PC-3 (cell line): ENCODE results near the gene TSHZ3. TPM values are rescaled to one million over a fixed set of nuclear protein-coding genes. Genes with fewer than 3 reads are reported as not detected.

Source experiments
- ATAC-seq: fragments of 200-7000 bp; cut with Tn5 transposase; 2 replicates; pipeline ENCODE4 v1.9.1; 2020; ENCODE audit warnings: mild to moderate bottlenecking, moderate library complexity
- BruUV-seq: library from RNA; stranded (reverse); fragments of 400-500 nt; replicated peaks from 2 replicates; lab custom pipeline; 2021; lab: Mats Ljungman, UMichigan
- CTCF ChIA-PET: fragments of 300-600 bp; sonication (Branson Sonifier 250); formaldehyde crosslinking; loops from one replicate; lab custom pipeline; 2022; ENCODE audit warnings: antibody characterized with exemption; lab: Charles Lee
- POLR2A ChIA-PET: fragments of 300-600 bp; sonication (Branson Sonifier 250); formaldehyde crosslinking; loops from one replicate; lab custom pipeline; 2022; ENCODE audit warnings: antibody characterized with exemption; ENCODE audit not compliant: unreplicated experiment; lab: Charles Lee
- DNase-seq: peaks from one replicate; pipeline ENCODE4 v3.0.0-alpha.2; 2015
- H2AFZ ChIP-seq: fragments of 300-600 bp; sonication (generic); 2 replicates; pipeline ENCODE4 v1.6.0; 2016; ENCODE audit warnings: antibody characterized with exemption, low read length
- H3F3A ChIP-seq: fragments of 300-600 bp; sonication (generic); one replicate; pipeline ENCODE4 v1.6.0; 2017; ENCODE audit warnings: antibody characterized with exemption, low read length, control low read depth, mild to moderate bottlenecking; ENCODE audit not compliant: unreplicated experiment
- H3K27ac ChIP-seq: fragments of 300-600 bp; sonication (generic); 2 replicates; pipeline ENCODE4 v1.5.1; 2016; ENCODE audit warnings: mild to moderate bottlenecking, low read length
- H3K27me3 ChIP-seq: fragments of 300-600 bp; sonication (generic); 2 replicates; pipeline ENCODE4 v1.6.1; 2016; ENCODE audit warnings: low read length, mixed read lengths
- H3K36me3 ChIP-seq: fragments of 300-600 bp; sonication (generic); 2 replicates; pipeline ENCODE4 v1.6.1; 2016; ENCODE audit warnings: low read depth, mixed run types, low read length, mixed read lengths
- H3K4me1 ChIP-seq: fragments of 300-600 bp; sonication (generic); 2 replicates; pipeline ENCODE4 v1.5.1; 2016; ENCODE audit warnings: low read length; ENCODE audit not compliant: insufficient read depth
- H3K4me2 ChIP-seq: fragments of 300-600 bp; sonication (generic); 2 replicates; pipeline ENCODE4 v1.6.0; 2016; ENCODE audit warnings: low read length
- H3K4me3 ChIP-seq: fragments of 300-600 bp; sonication (generic); 2 replicates; pipeline ENCODE4 v1.5.1; 2016; ENCODE audit warnings: mild to moderate bottlenecking, low read length, mixed read lengths
- H3K79me2 ChIP-seq: fragments of 300-600 bp; sonication (generic); 2 replicates; pipeline ENCODE4 v1.6.1; 2017; ENCODE audit warnings: low read length, mixed read lengths
- H3K9ac ChIP-seq: fragments of 300-600 bp; sonication (generic); 2 replicates; pipeline ENCODE4 v1.6.0; 2016; ENCODE audit warnings: mild to moderate bottlenecking, low read length
- H3K9me2 ChIP-seq: fragments of 300-600 bp; sonication (generic); replicated peaks from 2 replicates; pipeline ENCODE4 v1.6.1; 2016; ENCODE audit warnings: mixed run types, low read length, mixed read lengths
- H3K9me3 ChIP-seq: fragments of 300-600 bp; sonication (generic); 2 replicates; pipeline ENCODE4 v1.6.1; 2016; ENCODE audit warnings: low read length, mixed read lengths
- H4K20me1 ChIP-seq: fragments of 300-600 bp; sonication (generic); 2 replicates; pipeline ENCODE4 v1.6.1; 2016; ENCODE audit warnings: low read length, mixed read lengths
- CTCF ChIP-seq: fragments of 300-600 bp; sonication (generic); conservative IDR thresholded peaks from 2 replicates; pipeline ENCODE4 v1.5.1; 2017; ENCODE audit warnings: antibody characterized with exemption, low read depth, mild to moderate bottlenecking, low read length
- EZH2 ChIP-seq: fragments of 300-600 bp; sonication (generic); IDR thresholded peaks from one replicate; pipeline ENCODE4 v1.6.1; 2017; ENCODE audit warnings: antibody characterized with exemption, mild to moderate bottlenecking, low read length; ENCODE audit not compliant: unreplicated experiment
- EZH2phosphoT487 ChIP-seq: fragments of 300-600 bp; sonication (generic); IDR thresholded peaks from 2 replicates; pipeline ENCODE4 v1.6.1; 2018; ENCODE audit warnings: mild to moderate bottlenecking, antibody characterized with exemption, low read length, borderline replicate concordance
- intact Hi-C: fragments of 100-400 bp; cut with micrococcal nuclease; formaldehyde crosslinking; loops from 2 replicates; pipeline ENCODE4 v1.9.0; 2023
- total RNA-seq: library from RNA; depleted of rRNA; stranded (reverse); fragments of >200 nt; gene quantifications from 2 replicates; pipeline ENCODE4 v1.2.3, GENCODE V29; 2014

The TSHZ3 gene
- total RNA-seq, 1 experiment from 2014 or later, result 0.18 TPM

- no peak for DNase-seq
- Histone ChIP-seq H3K4me2 (no peak overlapping the region), H4K20me1 (no peaks in the 10 kb centered on the region), H3K9me2 (no peaks in the 10 kb centered on the region), H3K79me2 (no peaks in the 10 kb centered on the region), H3K4me1 (no peaks in the 10 kb centered on the region), H2AFZ (no peak overlapping the region), H3K9me3 (no peaks in the 10 kb centered on the region), H3K27ac (no peak overlapping the region), H3F3A (no peaks in the 10 kb centered on the region), H3K36me3 (no peaks in the 10 kb centered on the region), H3K9ac (no peak overlapping the region), H3K4me3 (no peak overlapping the region), H3K27me3 (no peaks in the 10 kb centered on the region)
- CTCF ChIA-PET, result no interaction called here
- intact Hi-C loops, result no loop called here
- POLR2A ChIA-PET, result no interaction called here
- no TSS peak for BruUV-seq
- no peak for ATAC-seq
- no peak for TF ChIP-seq EZH2phosphoT487
- TF ChIP-seq CTCF, result no peak
- TF ChIP-seq EZH2, result no peak
Measured at GRCh38 chr19:31277516-31277915, 71.7 kb downstream of the TSHZ3 start.

GRCh38 chr19:31276831-31277230 lies 72.4 kb downstream of the TSHZ3 start:
- Histone ChIP-seq H3K27ac (no peak overlapping the region), H3F3A (no peaks in the 10 kb centered on the region), H3K79me2 (no peaks in the 10 kb centered on the region), H3K9ac (no peak overlapping the region), H3K4me1 (no peaks in the 10 kb centered on the region), H3K9me3 (no peaks in the 10 kb centered on the region), H3K36me3 (no peaks in the 10 kb centered on the region), H3K9me2 (no peaks in the 10 kb centered on the region), H2AFZ (no peak overlapping the region), H3K4me3 (no peak overlapping the region), H4K20me1 (no peaks in the 10 kb centered on the region), H3K4me2 (no peak overlapping the region), H3K27me3 (no peaks in the 10 kb centered on the region)
- DNase-seq, result no peak
- no TSS peak for BruUV-seq
- POLR2A ChIA-PET, result no interaction called here
- no peak for TF ChIP-seq EZH2
- intact Hi-C loops, result no loop called here
- no peak for ATAC-seq
- CTCF ChIA-PET, result no interaction called here

- ChIA-PET POLR2A (no interaction called here), CTCF (no interaction called here)
- H3K27me3 ChIP-seq, result no peaks in the 10 kb centered on the region
- H3K4me1 ChIP-seq, result no peaks in the 10 kb centered on the region
- no peak overlapping the region for H2AFZ ChIP-seq
- H3F3A ChIP-seq, result no peaks in the 10 kb centered on the region
- DNase-seq (no peak), ATAC-seq (no peak)
- no peak overlapping the region for H3K4me2 ChIP-seq
- no peaks in the 10 kb centered on the region for H3K36me3 ChIP-seq
- no peak for TF ChIP-seq CTCF
- TF ChIP-seq EZH2, result no peak
- no TSS peak for BruUV-seq
- no peak overlapping the region for H3K27ac ChIP-seq
- no peaks in the 10 kb centered on the region for H3K9me3 ChIP-seq
- no peaks in the 10 kb centered on the region for H3K79me2 ChIP-seq
- H4K20me1 ChIP-seq, result no peaks in the 10 kb centered on the region
- H3K4me3 ChIP-seq, result no peak overlapping the region
- H3K9ac ChIP-seq, result no peak overlapping the region
- intact Hi-C loops, result no loop called here
- H3K9me2 ChIP-seq, result no peaks in the 10 kb centered on the region
Measured at GRCh38 chr19:31275068-31275334, 74.2 kb downstream of the TSHZ3 start.
